HEK293 (cell line): ENCODE measurements around the gene BUD23.

Experiments
- BCL11A ChIP-seq: fragments of 450-650 bp; formaldehyde crosslinking; IDR thresholded peaks from 2 replicates; pipeline ENCODE4 v1.5.1; 2016; ENCODE audit warnings: low read depth, missing biosample characterization, missing genetic modification characterization
- GLI4 ChIP-seq: fragments of 450-650 bp; formaldehyde crosslinking; IDR thresholded peaks from 2 replicates; pipeline ENCODE4 v1.5.1; 2016; ENCODE audit warnings: missing biosample characterization, missing genetic modification characterization
- KLF17 ChIP-seq: fragments of 450-650 bp; formaldehyde crosslinking; IDR thresholded peaks from 2 replicates; pipeline ENCODE4 v1.5.1; 2016; ENCODE audit warnings: missing biosample characterization, missing genetic modification characterization
- KLF9 ChIP-seq: fragments of 450-650 bp; formaldehyde crosslinking; IDR thresholded peaks from 2 replicates; pipeline ENCODE4 v1.5.1; 2016; ENCODE audit warnings: missing biosample characterization, missing genetic modification characterization, low read depth
- MZF1 ChIP-seq: fragments of 450-650 bp; formaldehyde crosslinking; IDR thresholded peaks from 2 replicates; pipeline ENCODE4 v1.5.1; 2017; ENCODE audit warnings: missing biosample characterization, missing genetic modification characterization, borderline replicate concordance
- REST ChIP-seq: fragments of 450-650 bp; formaldehyde crosslinking; IDR thresholded peaks from 2 replicates; pipeline ENCODE4 v1.5.1; 2016; ENCODE audit warnings: missing biosample characterization, missing genetic modification characterization
- SCRT2 ChIP-seq: fragments of 450-650 bp; formaldehyde crosslinking; IDR thresholded peaks from 2 replicates; pipeline ENCODE4 v1.5.1; 2016; ENCODE audit warnings: missing biosample characterization, missing genetic modification characterization
- SETDB1 ChIP-seq: IDR thresholded peaks from one replicate; pipeline ENCODE4 v1.6.1; 2017; ENCODE audit warnings: mild to moderate bottlenecking, low read length, moderate library complexity, mixed read lengths; ENCODE audit not compliant: insufficient read length
- ZBTB7A ChIP-seq: fragments of 450-650 bp; formaldehyde crosslinking; IDR thresholded peaks from 2 replicates; pipeline ENCODE4 v1.5.1; 2016; ENCODE audit warnings: low read depth, missing biosample characterization, missing genetic modification characterization
- ZNF157 ChIP-seq: fragments of 450-650 bp; formaldehyde crosslinking; IDR thresholded peaks from 2 replicates; pipeline ENCODE4 v1.5.1; 2016; ENCODE audit warnings: missing biosample characterization, missing genetic modification characterization
- ZNF169 ChIP-seq: fragments of 450-650 bp; formaldehyde crosslinking; IDR thresholded peaks from 2 replicates; pipeline ENCODE4 v1.5.1; 2016; ENCODE audit warnings: missing biosample characterization, missing genetic modification characterization
- ZNF19 ChIP-seq: fragments of 450-650 bp; formaldehyde crosslinking; IDR thresholded peaks from 2 replicates; pipeline ENCODE4; 2016; ENCODE audit warnings: missing biosample characterization, missing genetic modification characterization, low read depth
- ZNF2 ChIP-seq: fragments of 450-650 bp; formaldehyde crosslinking; IDR thresholded peaks from 2 replicates; pipeline ENCODE4 v1.5.1; 2016; ENCODE audit warnings: missing biosample characterization, missing genetic modification characterization
- ZNF239 ChIP-seq: fragments of 450-650 bp; formaldehyde crosslinking; IDR thresholded peaks from 2 replicates; pipeline ENCODE4 v1.5.1; 2016; ENCODE audit warnings: missing biosample characterization, missing genetic modification characterization
- ZNF24 ChIP-seq: fragments of 450-650 bp; formaldehyde crosslinking; IDR thresholded peaks from 2 replicates; pipeline ENCODE4 v1.5.1; 2016; ENCODE audit warnings: missing biosample characterization, missing genetic modification characterization
- ZNF280D ChIP-seq: fragments of 450-650 bp; formaldehyde crosslinking; IDR thresholded peaks from 2 replicates; pipeline ENCODE4 v1.5.1; 2016; ENCODE audit warnings: missing biosample characterization, missing genetic modification characterization
- ZNF335 ChIP-seq: fragments of 450-650 bp; formaldehyde crosslinking; conservative IDR thresholded peaks from 2 replicates; pipeline ENCODE4 v1.5.1; 2016; ENCODE audit warnings: missing biosample characterization, missing genetic modification characterization
- ZNF362 ChIP-seq: fragments of 450-650 bp; formaldehyde crosslinking; IDR thresholded peaks from 2 replicates; pipeline ENCODE4 v1.5.1; 2016; ENCODE audit warnings: missing biosample characterization, missing genetic modification characterization
- ZNF514 ChIP-seq: fragments of 450-650 bp; formaldehyde crosslinking; IDR thresholded peaks from 2 replicates; pipeline ENCODE4 v1.5.1; 2016; ENCODE audit warnings: missing biosample characterization, missing genetic modification characterization
- ZNF530 ChIP-seq: fragments of 450-650 bp; formaldehyde crosslinking; IDR thresholded peaks from 2 replicates; pipeline ENCODE4 v1.5.1; 2016; ENCODE audit warnings: low read depth, missing biosample characterization, missing genetic modification characterization
- ZNF621 ChIP-seq: fragments of 450-650 bp; formaldehyde crosslinking; IDR thresholded peaks from 2 replicates; pipeline ENCODE4 v1.5.1; 2017; ENCODE audit warnings: missing biosample characterization, missing genetic modification characterization
- ZNF629 ChIP-seq: fragments of 450-650 bp; formaldehyde crosslinking; IDR thresholded peaks from 2 replicates; pipeline ENCODE4 v1.5.1; 2017; ENCODE audit warnings: missing biosample characterization, missing genetic modification characterization
- ZNF747 ChIP-seq: fragments of 450-650 bp; formaldehyde crosslinking; IDR thresholded peaks from 2 replicates; pipeline ENCODE4 v1.5.1; 2016; ENCODE audit warnings: missing biosample characterization, missing genetic modification characterization
- ZNF785 ChIP-seq: fragments of 450-650 bp; formaldehyde crosslinking; IDR thresholded peaks from 2 replicates; pipeline ENCODE4 v1.5.1; 2016; ENCODE audit warnings: missing biosample characterization, missing genetic modification characterization
- ZNF843 ChIP-seq: fragments of 450-650 bp; formaldehyde crosslinking; IDR thresholded peaks from 2 replicates; pipeline ENCODE4 v1.5.1; 2016; ENCODE audit warnings: missing biosample characterization, missing genetic modification characterization
- TF ChIP-seq, protein P1 (sequence below): fragments of 450-650 bp; formaldehyde crosslinking; optimal IDR thresholded peaks from 2 replicates; pipeline ENCODE3; 2016; ENCODE audit warnings: missing biosample characterization, mild to moderate bottlenecking, missing genetic modification characterization
- TF ChIP-seq, protein P2 (sequence below): fragments of 450-650 bp; formaldehyde crosslinking; IDR thresholded peaks from 2 replicates; pipeline ENCODE4 v1.5.1; 2016; ENCODE audit warnings: missing biosample characterization, missing genetic modification characterization

Gene BUD23

DNA sequence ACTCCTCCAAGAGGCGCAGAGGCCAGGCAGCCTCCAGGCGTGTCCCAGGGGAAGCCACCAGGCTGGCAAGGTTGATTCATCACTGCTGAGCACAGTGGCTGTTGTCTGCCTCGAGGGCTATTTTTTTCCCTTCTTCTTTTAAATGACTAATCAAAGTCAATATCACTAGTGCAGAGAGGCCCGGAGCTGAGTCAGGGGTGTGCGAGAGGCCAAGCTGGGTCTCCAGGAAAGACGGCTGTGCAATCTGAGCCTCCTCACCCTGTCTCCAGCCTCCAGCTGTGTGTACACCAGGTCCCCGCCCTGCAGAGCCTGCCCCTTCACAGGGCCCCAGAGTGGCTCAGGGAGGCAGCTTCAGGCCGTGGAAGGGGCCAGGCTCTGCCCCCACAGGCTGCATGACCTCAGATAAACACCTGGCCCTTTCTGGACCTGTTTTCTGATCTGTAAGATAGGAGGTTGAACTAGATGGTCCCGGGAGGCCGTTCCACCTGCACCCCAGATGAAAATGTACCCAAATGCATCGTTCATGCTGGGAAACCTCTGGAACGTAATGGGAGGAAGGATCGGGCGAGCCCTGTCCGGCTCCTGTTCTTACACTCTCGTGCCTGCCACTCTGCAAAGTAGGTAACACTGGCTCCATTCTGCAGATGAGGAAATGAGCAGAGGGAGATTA is 32.4 kb downstream of the BUD23 start (continued):
- no peak for TF ChIP-seq SCRT2
- TF ChIP-seq ZNF621: no peak
- no peak for TF ChIP-seq ZNF239 (tag by site-specific recombination)
- TF ChIP-seq, protein P1, sequence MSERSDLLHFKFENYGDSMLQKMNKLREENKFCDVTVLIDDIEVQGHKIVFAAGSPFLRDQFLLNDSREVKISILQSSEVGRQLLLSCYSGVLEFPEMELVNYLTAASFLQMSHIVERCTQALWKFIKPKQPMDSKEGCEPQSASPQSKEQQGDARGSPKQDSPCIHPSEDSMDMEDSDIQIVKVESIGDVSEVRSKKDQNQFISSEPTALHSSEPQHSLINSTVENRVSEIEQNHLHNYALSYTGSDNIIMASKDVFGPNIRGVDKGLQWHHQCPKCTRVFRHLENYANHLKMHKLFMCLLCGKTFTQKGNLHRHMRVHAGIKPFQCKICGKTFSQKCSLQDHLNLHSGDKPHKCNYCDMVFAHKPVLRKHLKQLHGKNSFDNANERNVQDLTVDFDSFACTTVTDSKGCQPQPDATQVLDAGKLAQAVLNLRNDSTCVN (tag by site-specific recombination): no peak
- TF ChIP-seq ZNF335 (tag by site-specific recombination): no peak
- TF ChIP-seq ZNF24 (tag by site-specific recombination): peak; percentile 87
- no peak for TF ChIP-seq KLF9 (tag by site-specific recombination)
- TF ChIP-seq MZF1 (tag by site-specific recombination): no peak
- peak; percentile 94 for TF ChIP-seq ZNF362
- no peak for TF ChIP-seq SETDB1
- no peak for TF ChIP-seq GLI4 (tag by site-specific recombination)
- no peak for TF ChIP-seq ZNF785
- TF ChIP-seq ZNF530 (tag by site-specific recombination): no peak
- TF ChIP-seq ZBTB7A (tag by site-specific recombination): no peak
- TF ChIP-seq ZNF514 (tag by site-specific recombination): no peak
- no peak for TF ChIP-seq ZNF19 (tag by site-specific recombination)
- no peak for TF ChIP-seq ZNF747
- no peak; the same call in 1 of the 2 replicates for TF ChIP-seq ZNF2 (tag by site-specific recombination)
- peak; percentile 84 for TF ChIP-seq ZNF629 (tag by site-specific recombination)
- TF ChIP-seq BCL11A: peak; percentile 79
- TF ChIP-seq, protein P2, sequence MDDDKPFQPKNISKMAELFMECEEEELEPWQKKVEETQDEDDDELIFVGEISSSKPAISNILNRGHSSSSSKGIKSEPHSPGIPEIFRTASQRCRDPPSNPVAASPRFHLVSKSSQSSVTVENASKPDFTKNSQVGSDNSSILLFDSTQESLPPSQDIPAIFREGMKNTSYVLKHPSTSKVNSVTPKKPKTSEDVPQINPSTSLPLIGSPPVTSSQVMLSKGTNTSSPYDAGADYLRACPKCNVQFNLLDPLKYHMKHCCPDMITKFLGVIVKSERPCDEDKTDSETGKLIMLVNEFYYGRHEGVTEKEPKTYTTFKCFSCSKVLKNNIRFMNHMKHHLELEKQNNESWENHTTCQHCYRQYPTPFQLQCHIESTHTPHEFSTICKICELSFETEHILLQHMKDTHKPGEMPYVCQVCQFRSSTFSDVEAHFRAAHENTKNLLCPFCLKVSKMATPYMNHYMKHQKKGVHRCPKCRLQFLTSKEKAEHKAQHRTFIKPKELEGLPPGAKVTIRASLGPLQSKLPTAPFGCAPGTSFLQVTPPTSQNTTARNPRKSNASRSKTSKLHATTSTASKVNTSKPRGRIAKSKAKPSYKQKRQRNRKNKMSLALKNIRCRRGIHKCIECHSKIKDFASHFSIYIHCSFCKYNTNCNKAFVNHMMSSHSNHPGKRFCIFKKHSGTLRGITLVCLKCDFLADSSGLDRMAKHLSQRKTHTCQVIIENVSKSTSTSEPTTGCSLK (tag by site-specific recombination): no peak
- TF ChIP-seq ZNF843 (tag by site-specific recombination): peak; percentile 60
- TF ChIP-seq REST: no peak
- TF ChIP-seq ZNF157: no peak
- TF ChIP-seq ZNF280D (tag by site-specific recombination): no peak
- no peak for TF ChIP-seq ZNF169 (tag by site-specific recombination)
- peak; percentile 81 for TF ChIP-seq KLF17 (tag by site-specific recombination)
